ENCODE data around the gene ZBTB38.

DNA sequence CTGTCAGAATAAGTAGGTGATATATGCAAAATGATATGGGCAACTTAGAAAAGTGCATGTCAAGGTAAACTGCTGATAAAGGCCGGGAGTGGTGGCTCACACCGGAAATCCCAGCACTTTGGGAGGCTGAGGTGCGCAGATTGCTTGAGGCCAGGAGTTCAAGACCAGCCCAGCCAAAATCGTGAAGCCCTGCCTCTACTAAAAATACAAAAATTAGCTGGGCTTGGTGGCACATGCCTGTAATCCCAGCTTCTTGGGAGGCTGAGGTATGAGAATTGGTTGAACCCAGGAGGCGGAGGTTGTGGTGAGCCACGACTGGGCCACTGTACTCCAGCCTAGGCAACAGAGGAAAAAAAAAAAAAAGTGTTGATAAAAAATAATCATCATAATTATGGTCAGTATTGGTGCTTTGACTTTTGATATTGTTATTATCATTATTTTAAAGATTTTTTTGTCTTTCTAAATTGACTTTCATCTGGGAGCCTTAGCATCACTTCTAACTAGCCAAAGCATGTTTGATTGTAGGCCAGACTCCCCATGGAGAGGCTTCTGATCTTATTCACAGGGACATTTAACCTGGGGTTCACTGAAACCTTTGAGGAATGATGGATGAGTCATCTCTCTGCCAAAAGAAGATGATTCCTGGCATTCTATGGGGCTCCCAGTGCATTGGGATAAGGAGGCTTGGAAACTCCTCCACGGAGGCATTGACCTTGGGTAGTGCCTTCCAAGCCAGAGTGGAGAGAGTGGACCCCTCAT, 5.6 kb downstream of the ZBTB38 start:
- TF ChIP-seq EZH2 (IDR thresholded peaks at IDR 0.05; ENCODE audit: low read length, missing control alignments), result no peak
- TF ChIP-seq, protein P1, sequence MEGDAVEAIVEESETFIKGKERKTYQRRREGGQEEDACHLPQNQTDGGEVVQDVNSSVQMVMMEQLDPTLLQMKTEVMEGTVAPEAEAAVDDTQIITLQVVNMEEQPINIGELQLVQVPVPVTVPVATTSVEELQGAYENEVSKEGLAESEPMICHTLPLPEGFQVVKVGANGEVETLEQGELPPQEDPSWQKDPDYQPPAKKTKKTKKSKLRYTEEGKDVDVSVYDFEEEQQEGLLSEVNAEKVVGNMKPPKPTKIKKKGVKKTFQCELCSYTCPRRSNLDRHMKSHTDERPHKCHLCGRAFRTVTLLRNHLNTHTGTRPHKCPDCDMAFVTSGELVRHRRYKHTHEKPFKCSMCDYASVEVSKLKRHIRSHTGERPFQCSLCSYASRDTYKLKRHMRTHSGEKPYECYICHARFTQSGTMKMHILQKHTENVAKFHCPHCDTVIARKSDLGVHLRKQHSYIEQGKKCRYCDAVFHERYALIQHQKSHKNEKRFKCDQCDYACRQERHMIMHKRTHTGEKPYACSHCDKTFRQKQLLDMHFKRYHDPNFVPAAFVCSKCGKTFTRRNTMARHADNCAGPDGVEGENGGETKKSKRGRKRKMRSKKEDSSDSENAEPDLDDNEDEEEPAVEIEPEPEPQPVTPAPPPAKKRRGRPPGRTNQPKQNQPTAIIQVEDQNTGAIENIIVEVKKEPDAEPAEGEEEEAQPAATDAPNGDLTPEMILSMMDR (conservative IDR thresholded peaks at IDR 0.05 in 1 of 2, IDR thresholded peaks at IDR 0.05 in 1 of 2; ENCODE audit: low read depth in 1 of 2, low read length in 2 of 2), result no peak
